Skin epidermis (tissue), 12 donors: Measurements from ENCODE around the gene HORMAD2.

ENCODE experiments used
- H3K27ac ChIP-seq, 21 experiments: fragments of 200-600 bp; sonication (generic) in 11 of 21; one replicate each; pipeline ENCODE4 v1.5.0; 2020; ENCODE audit warnings: mild to moderate bottlenecking in 3 of 21, inconsistent platforms in 2 of 21, moderate library complexity in 2 of 21
- H3K4me3 ChIP-seq, 7 experiments: fragments of 200-600 bp; sonication (generic) in 2 of 7; one replicate each; pipeline ENCODE4 v1.5.0; 2020; ENCODE audit warnings: inconsistent platforms in 2 of 7, mild to moderate bottlenecking in 2 of 7, moderate library complexity in 1 of 7

Gene HORMAD2

GRCh38 chr22:30158277-30158676 is 78.0 kb downstream of the HORMAD2 start:
- H3K27ac ChIP-seq = no peak overlapping the region
- no peak overlapping the region for H3K4me3 ChIP-seq

- H3K27ac ChIP-seq = no peak overlapping the region
Measured at GRCh38 chr22:30158744-30159500, 78.7 kb downstream of the HORMAD2 start.

GRCh38 chr22:30159561-30160353 is 79.5 kb downstream of the HORMAD2 start:
- Histone ChIP-seq H3K27ac (peak overlapping the region in 1 of 21 experiments; percentile 44), H3K4me3 (no peak overlapping the region)

More at GRCh38 chr22:30158744-30159500, 78.7 kb downstream of the HORMAD2 start:
- H3K4me3 ChIP-seq = no peak overlapping the region

- Histone ChIP-seq H3K4me3 (no peak overlapping the region), H3K27ac (no peak overlapping the region)
Measured at GRCh38 chr22:30161051-30161469, 80.8 kb downstream of the HORMAD2 start.

- H3K4me3 ChIP-seq = no peak overlapping the region
- no peak overlapping the region for H3K27ac ChIP-seq
Measured at GRCh38 chr22:30167296-30167695, 87.0 kb downstream of the HORMAD2 start.

- no peak overlapping the region for H3K4me3 ChIP-seq
- no peak overlapping the region for H3K27ac ChIP-seq
Measured at GRCh38 chr22:30167734-30168133, 87.5 kb downstream of the HORMAD2 start.

- Histone ChIP-seq H3K4me3 (no peak overlapping the region), H3K27ac (no peak overlapping the region)
Measured at GRCh38 chr22:30169002-30169401, 88.7 kb downstream of the HORMAD2 start.

GRCh38 chr22:30170129-30170528 is 89.9 kb downstream of the HORMAD2 start:
- no peak overlapping the region for H3K27ac ChIP-seq

GRCh38 chr22:30171008-30171407 is 90.7 kb downstream of the HORMAD2 start:
- H3K27ac ChIP-seq = no peak overlapping the region

More at GRCh38 chr22:30170129-30170528, 89.9 kb downstream of the HORMAD2 start:
- H3K4me3 ChIP-seq = no peak overlapping the region

GRCh38 chr22:30175690-30176288 is 95.5 kb downstream of the HORMAD2 start:
- Histone ChIP-seq H3K27ac (peak overlapping the region in 1 of 21 experiments; percentile 45), H3K4me3 (no peak overlapping the region)

More at GRCh38 chr22:30171008-30171407, 90.7 kb downstream of the HORMAD2 start:
- H3K4me3 ChIP-seq = no peak overlapping the region

- H3K27ac ChIP-seq = peak overlapping the region in 1 of 21 experiments; percentile 45
- H3K4me3 ChIP-seq = no peak overlapping the region
Measured at GRCh38 chr22:30176431-30176830, 96.2 kb downstream of the HORMAD2 start.

GRCh38 chr22:30178181-30179126 is 98.2 kb downstream of the HORMAD2 start:
- Histone ChIP-seq H3K27ac (peak overlapping the region in 3 of 21 experiments; percentile 6 to 20 (median 16)), H3K4me3 (no peak overlapping the region)

- H3K27ac ChIP-seq = no peak overlapping the region
- H3K4me3 ChIP-seq = no peak overlapping the region
Measured at GRCh38 chr22:30180616-30181015, 100.4 kb downstream of the HORMAD2 start.

GRCh38 chr22:30181459-30182349 is 101.4 kb downstream of the HORMAD2 start:
- Histone ChIP-seq H3K4me3 (no peak overlapping the region), H3K27ac (no peak overlapping the region)

GRCh38 chr22:30182350-30182745 is 102.1 kb downstream of the HORMAD2 start:
- no peak overlapping the region for H3K4me3 ChIP-seq
- no peak overlapping the region for H3K27ac ChIP-seq

GRCh38 chr22:30182815-30183214 is 102.6 kb downstream of the HORMAD2 start:
- Histone ChIP-seq H3K4me3 (no peak overlapping the region), H3K27ac (no peak overlapping the region)

- Histone ChIP-seq H3K27ac (peak overlapping the region in 1 of 21 experiments; percentile 8), H3K4me3 (no peak overlapping the region)
Measured at GRCh38 chr22:30183271-30183670, 103.0 kb downstream of the HORMAD2 start.

GRCh38 chr22:30183861-30184278 is 103.6 kb downstream of the HORMAD2 start:
- Histone ChIP-seq H3K27ac (peak overlapping the region in 1 of 21 experiments; percentile 8), H3K4me3 (no peak overlapping the region)
